Activated CD4-positive, alpha-beta T cell treated with anti-CD3 and anti-CD28 coated beads, Interleukin-2, amount 10 ng/mL, durations not matched to agents 7 days and 5 days (primary cell): Measurements from ENCODE around the gene CNIH3. TPM values are rescaled to one million over a fixed set of nuclear protein-coding genes. Genes with fewer than 3 reads are reported as not detected.
A peak's percentile ranks its signal among the peaks of the same experiment; 100 is the strongest.

ENCODE experiments used
- CTCF ChIA-PET: fragments of 350-600 bp; sonication (Branson Sonifier 250); formaldehyde crosslinking; loops from one replicate; lab custom pipeline; 2021; ENCODE audit warnings: antibody characterized with exemption; lab: Charles Lee
- POLR2A ChIA-PET: fragments of 350-600 bp; sonication (Branson Sonifier 250); formaldehyde crosslinking; loops from one replicate; lab custom pipeline; 2021; ENCODE audit warnings: antibody characterized with exemption; lab: Charles Lee
- DNase-seq: peaks from one replicate; pipeline ENCODE4 v3.0.0-alpha.2; 2020
- H3K27ac Mint-ChIP-seq: one replicate; pipeline ENCODE4 v1.8.0; 2021; ENCODE audit warnings: mild to moderate bottlenecking, moderate library complexity, mixed read lengths
- H3K27me3 Mint-ChIP-seq: one replicate; pipeline ENCODE4 v1.8.0; 2021; ENCODE audit warnings: mixed read lengths
- H3K36me3 Mint-ChIP-seq: one replicate; pipeline ENCODE4 v1.8.0; 2021; ENCODE audit warnings: low read depth, mixed read lengths
- H3K4me1 Mint-ChIP-seq: one replicate; pipeline ENCODE4 v1.8.0; 2021; ENCODE audit warnings: mixed read lengths
- H3K4me3 Mint-ChIP-seq: one replicate; pipeline ENCODE4 v1.8.0; 2021; ENCODE audit warnings: mild to moderate bottlenecking, moderate library complexity, mixed read lengths
- H3K9me3 Mint-ChIP-seq: one replicate; pipeline ENCODE4 v1.8.0; 2021; ENCODE audit warnings: mixed read lengths
- total RNA-seq, 2 experiments: library from RNA; stranded (reverse); gene quantifications; one replicate each; pipeline ENCODE4 v1.2.3, GENCODE V29; 2021

CNIH3 gene
- total RNA-seq, 2 experiments from 2014 or later: 1.7 to 2.1 TPM

GRCh38 chr1:224637515-224637914 is 21.4 kb downstream of the CNIH3 start:
- Mint-ChIP-seq H3K36me3 (no peaks in the 10 kb centered on the region), H3K9me3 (no peaks in the 10 kb centered on the region), H3K4me3 (no peak overlapping the region), H3K4me1 (peaks cover 10% of the 10 kb centered on the region), H3K27me3 (peaks cover 16% of the 10 kb centered on the region), H3K27ac (peak overlapping the region; percentile 74)
- POLR2A ChIA-PET: no interaction called here
- CTCF ChIA-PET: no interaction called here
- DNase-seq: no peak

GRCh38 chr1:224637936-224638335 is 21.8 kb downstream of the CNIH3 start:
- H3K27me3 Mint-ChIP-seq: peaks cover 16% of the 10 kb centered on the region
- H3K4me1 Mint-ChIP-seq: peaks cover 10% of the 10 kb centered on the region
- peak overlapping the region; percentile 74 for H3K27ac Mint-ChIP-seq
- DNase-seq: no peak
- no peak overlapping the region for H3K4me3 Mint-ChIP-seq
- H3K36me3 Mint-ChIP-seq: no peaks in the 10 kb centered on the region
- ChIA-PET CTCF (no interaction called here), POLR2A (no interaction called here)
- H3K9me3 Mint-ChIP-seq: no peaks in the 10 kb centered on the region

- Mint-ChIP-seq H3K4me3 (no peak overlapping the region), H3K4me1 (peaks cover 10% of the 10 kb centered on the region), H3K27ac (no peak overlapping the region), H3K36me3 (no peaks in the 10 kb centered on the region), H3K27me3 (peaks cover 16% of the 10 kb centered on the region), H3K9me3 (no peaks in the 10 kb centered on the region)
- ChIA-PET POLR2A (no interaction called here), CTCF (no interaction called here)
- no peak for DNase-seq
Measured at GRCh38 chr1:224639426-224639975, 23.4 kb downstream of the CNIH3 start.

- Mint-ChIP-seq H3K4me1 (peaks cover 10% of the 10 kb centered on the region), H3K36me3 (no peaks in the 10 kb centered on the region), H3K27me3 (peaks cover 16% of the 10 kb centered on the region), H3K9me3 (no peaks in the 10 kb centered on the region), H3K4me3 (no peak overlapping the region), H3K27ac (no peak overlapping the region)
- CTCF ChIA-PET: no interaction called here
- POLR2A ChIA-PET: no interaction called here
- DNase-seq: no peak
Measured at GRCh38 chr1:224640018-224640417, 23.9 kb downstream of the CNIH3 start.

- no peaks in the 10 kb centered on the region for H3K9me3 Mint-ChIP-seq
- peaks cover 10% of the 10 kb centered on the region for H3K4me1 Mint-ChIP-seq
- no peak overlapping the region for H3K4me3 Mint-ChIP-seq
- ChIA-PET CTCF (no interaction called here), POLR2A (no interaction called here)
- H3K27ac Mint-ChIP-seq: no peak overlapping the region
- DNase-seq: no peak
- H3K36me3 Mint-ChIP-seq: no peaks in the 10 kb centered on the region
- H3K27me3 Mint-ChIP-seq: peaks cover 16% of the 10 kb centered on the region
Measured at GRCh38 chr1:224640587-224640986, 24.5 kb downstream of the CNIH3 start.

GRCh38 chr1:224641030-224641429 is 24.9 kb downstream of the CNIH3 start:
- CTCF ChIA-PET: no interaction called here
- POLR2A ChIA-PET: no interaction called here
- Mint-ChIP-seq H3K4me3 (no peak overlapping the region), H3K36me3 (no peaks in the 10 kb centered on the region), H3K27me3 (peaks cover 15% of the 10 kb centered on the region), H3K9me3 (no peaks in the 10 kb centered on the region), H3K27ac (no peak overlapping the region), H3K4me1 (peaks cover 10% of the 10 kb centered on the region)
- no peak for DNase-seq

- no peaks in the 10 kb centered on the region for H3K9me3 Mint-ChIP-seq
- ChIA-PET POLR2A (no interaction called here), CTCF (interaction anchor here (1.2 to 1.3 kb wide), 2 partner anchors 11 to 30 kb away, joined by 4 to 6 read pairs; no protein-coding TSS in a partner anchor)
- no peaks in the 10 kb centered on the region for H3K36me3 Mint-ChIP-seq
- no peak overlapping the region for H3K27ac Mint-ChIP-seq
- no peaks in the 10 kb centered on the region for H3K4me1 Mint-ChIP-seq
- H3K27me3 Mint-ChIP-seq: peaks cover 11% of the 10 kb centered on the region
- DNase-seq: no peak
- H3K4me3 Mint-ChIP-seq: no peak overlapping the region
Measured at GRCh38 chr1:224643653-224644052, 27.5 kb downstream of the CNIH3 start.

- Mint-ChIP-seq H3K27me3 (peaks cover 11% of the 10 kb centered on the region), H3K9me3 (no peaks in the 10 kb centered on the region), H3K36me3 (no peaks in the 10 kb centered on the region), H3K27ac (no peak overlapping the region), H3K4me1 (no peaks in the 10 kb centered on the region), H3K4me3 (no peak overlapping the region)
- ChIA-PET CTCF (interaction anchor here (1.2 to 1.3 kb wide), 3 partner anchors 12 to 31 kb away, joined by 4 to 6 read pairs (median 4); no protein-coding TSS in a partner anchor), POLR2A (no interaction called here)
- DNase-seq: peak; percentile 67
Measured at GRCh38 chr1:224644553-224645154, 28.5 kb downstream of the CNIH3 start.

GRCh38 chr1:224647449-224647848 is 31.3 kb downstream of the CNIH3 start:
- DNase-seq: no peak
- CTCF ChIA-PET: no interaction called here
- Mint-ChIP-seq H3K36me3 (no peaks in the 10 kb centered on the region), H3K27me3 (peaks cover 4% of the 10 kb centered on the region), H3K4me3 (no peak overlapping the region), H3K4me1 (no peaks in the 10 kb centered on the region), H3K27ac (no peak overlapping the region), H3K9me3 (no peaks in the 10 kb centered on the region)
- POLR2A ChIA-PET: no interaction called here

GRCh38 chr1:224650290-224650689 is 34.2 kb downstream of the CNIH3 start:
- Mint-ChIP-seq H3K27me3 (peaks cover 4% of the 10 kb centered on the region), H3K9me3 (no peaks in the 10 kb centered on the region), H3K4me1 (no peaks in the 10 kb centered on the region), H3K4me3 (no peak overlapping the region), H3K27ac (no peak overlapping the region), H3K36me3 (no peaks in the 10 kb centered on the region)
- POLR2A ChIA-PET: no interaction called here
- DNase-seq: no peak
- CTCF ChIA-PET: no interaction called here

- Mint-ChIP-seq H3K36me3 (no peaks in the 10 kb centered on the region), H3K27me3 (peaks cover 4% of the 10 kb centered on the region), H3K4me1 (no peaks in the 10 kb centered on the region), H3K4me3 (no peak overlapping the region), H3K27ac (no peak overlapping the region), H3K9me3 (no peaks in the 10 kb centered on the region)
- ChIA-PET CTCF (no interaction called here), POLR2A (no interaction called here)
- DNase-seq: no peak
Measured at GRCh38 chr1:224651188-224651587, 35.1 kb downstream of the CNIH3 start.

- no peaks in the 10 kb centered on the region for H3K9me3 Mint-ChIP-seq
- CTCF ChIA-PET: no interaction called here
- no peaks in the 10 kb centered on the region for H3K36me3 Mint-ChIP-seq
Measured at GRCh38 chr1:224656392-224656791, 40.3 kb downstream of the CNIH3 start.

GRCh38 chr1:224660074-224660473 is 44.0 kb downstream of the CNIH3 start:
- DNase-seq: no peak
- Mint-ChIP-seq H3K4me3 (no peak overlapping the region), H3K27ac (no peak overlapping the region), H3K4me1 (no peaks in the 10 kb centered on the region), H3K36me3 (no peaks in the 10 kb centered on the region), H3K9me3 (no peaks in the 10 kb centered on the region), H3K27me3 (peaks cover 21% of the 10 kb centered on the region)
- POLR2A ChIA-PET: no interaction called here
- CTCF ChIA-PET: no interaction called here

More at GRCh38 chr1:224656392-224656791, 40.3 kb downstream of the CNIH3 start:
- no peak for DNase-seq
- Mint-ChIP-seq H3K27ac (no peak overlapping the region), H3K27me3 (peaks cover 14% of the 10 kb centered on the region), H3K4me3 (no peak overlapping the region), H3K4me1 (no peaks in the 10 kb centered on the region)
- POLR2A ChIA-PET: no interaction called here

- no peaks in the 10 kb centered on the region for H3K36me3 Mint-ChIP-seq
- CTCF ChIA-PET: no interaction called here
- H3K4me3 Mint-ChIP-seq: no peak overlapping the region
Measured at GRCh38 chr1:224662870-224663269, 46.8 kb downstream of the CNIH3 start.

More at GRCh38 chr1:224662870-224663269, 46.8 kb downstream of the CNIH3 start:
- Mint-ChIP-seq H3K27me3 (peaks cover 17% of the 10 kb centered on the region), H3K4me1 (no peaks in the 10 kb centered on the region), H3K9me3 (no peaks in the 10 kb centered on the region), H3K27ac (no peak overlapping the region)
- no peak for DNase-seq
- POLR2A ChIA-PET: no interaction called here
